K562 (cell line): Measurements from ENCODE around the gene NAA15. TPM values are rescaled to one million over a fixed set of nuclear protein-coding genes. Genes with fewer than 3 reads are reported as not detected.

Experiments used
- BCL6 ChIP-seq: fragments of 250-450 bp; sonication (Bioruptor Pico); IDR thresholded peaks from 2 replicates; pipeline ENCODE4 v1.4.0; 2020
- BDP1 ChIP-seq: IDR thresholded peaks from 3 replicates; pipeline ENCODE4 v1.6.1; 2011; ENCODE audit not compliant: insufficient read length, insufficient read depth
- CTCFL ChIP-seq: IDR thresholded peaks from 2 replicates; pipeline ENCODE4 v1.6.1; 2011; ENCODE audit warnings: borderline replicate concordance, low read depth, mild to moderate bottlenecking, moderate library complexity, low read length; ENCODE audit not compliant: insufficient read depth, poor library complexity, severe bottlenecking
- GTF2B ChIP-seq: IDR thresholded peaks from 2 replicates; pipeline ENCODE4 v1.6.1; 2011; ENCODE audit not compliant: insufficient read length; ENCODE audit errors: extremely low read depth
- HINFP ChIP-seq: fragments of 450-650 bp; conservative IDR thresholded peaks from 2 replicates; pipeline ENCODE4 v1.6.1; 2016; ENCODE audit warnings: missing genetic modification characterization, low read depth, mild to moderate bottlenecking, control low read depth, missing compliant biosample characterization
- ILF3 ChIP-seq: fragments of 450-650 bp; IDR thresholded peaks from 2 replicates; pipeline ENCODE4 v1.6.1; 2018; ENCODE audit warnings: antibody characterized with exemption, mild to moderate bottlenecking, moderate library complexity, borderline replicate concordance
- IRF1 ChIP-seq: sonication (generic); formaldehyde crosslinking; IDR thresholded peaks from 2 replicates; pipeline ENCODE4 v1.8.0; 2022; ENCODE audit warnings: missing genetic modification reagents, mild to moderate bottlenecking, borderline replicate concordance
- KLF13 ChIP-seq: fragments of 450-650 bp; IDR thresholded peaks from 2 replicates; pipeline ENCODE4 v1.6.1; 2016; ENCODE audit warnings: missing genetic modification characterization, low read depth, mild to moderate bottlenecking, missing compliant biosample characterization, moderate library complexity, borderline replicate concordance
- MECOM ChIP-seq: fragments of 250-450 bp; sonication (Bioruptor Pico); IDR thresholded peaks from 2 replicates; pipeline ENCODE4 v1.8.0; 2022; ENCODE audit warnings: inconsistent platforms
- MYC ChIP-seq, 2 experiments: fragments of 250-450 bp in 1 of 2; sonication (Bioruptor Pico) in 1 of 2; IDR thresholded peaks; 2 replicates each; pipeline versions ENCODE4 v1.5.1 to v1.6.1; 2012 to 2021; ENCODE audit warnings: low read depth in 2 of 2, borderline replicate concordance in 1 of 2, improper control_type of control experiment in 1 of 2, low read length in 1 of 2, mild to moderate bottlenecking in 1 of 2, moderate library complexity in 1 of 2
- NBN ChIP-seq: fragments of 450-650 bp; IDR thresholded peaks from 2 replicates; pipeline ENCODE4 v1.6.1; 2016; ENCODE audit warnings: low read depth, mild to moderate bottlenecking
- NFIX ChIP-seq: fragments of 250-450 bp; sonication (Bioruptor Pico); IDR thresholded peaks from 2 replicates; pipeline ENCODE4 v1.4.0; 2020; ENCODE audit warnings: low read depth, mild to moderate bottlenecking, moderate library complexity
- PCBP2 ChIP-seq: fragments of 200-400 bp; formaldehyde crosslinking; IDR thresholded peaks from 2 replicates; pipeline ENCODE4 v1.6.1; 2018; ENCODE audit warnings: low read length, low read depth, mild to moderate bottlenecking, moderate library complexity; ENCODE audit not compliant: poor library complexity, severe bottlenecking
- POLR2G ChIP-seq: fragments of 200-400 bp; formaldehyde crosslinking; IDR thresholded peaks from 2 replicates; pipeline ENCODE4 v1.6.1; 2017; ENCODE audit warnings: low read depth, mild to moderate bottlenecking, antibody characterized with exemption, low read length, moderate library complexity
- PTTG1 ChIP-seq: fragments of 450-650 bp; IDR thresholded peaks from 2 replicates; pipeline ENCODE4 v1.6.1; 2016; ENCODE audit warnings: low read depth, mild to moderate bottlenecking, missing genetic modification characterization, missing compliant biosample characterization
- TCF7L2 ChIP-seq: fragments of 150-350 bp; IDR thresholded peaks from 2 replicates; pipeline ENCODE4 v1.6.1; 2016; ENCODE audit warnings: low read depth, mild to moderate bottlenecking, low read length, moderate library complexity
- ZBTB8A ChIP-seq: fragments of 450-650 bp; IDR thresholded peaks from 2 replicates; pipeline ENCODE4 v1.6.1; 2018; ENCODE audit warnings: mild to moderate bottlenecking, moderate library complexity; ENCODE audit not compliant: partially characterized antibody
- ZNF146 ChIP-seq: IDR thresholded peaks from one replicate; pipeline ENCODE4 v1.6.1; 2018; ENCODE audit warnings: missing compliant biosample characterization; ENCODE audit not compliant: unreplicated experiment
- polyA plus RNA-seq, 8 experiments: library from polyadenylated mRNA; depleted of rRNA in 4 of 8; stranded (reverse) in 5 of 8; unstranded in 3 of 8; fragments of >200 nt; fragmentation: Nextera tagmentation in 2 of 8; fragmentation: Illumina TruSeq in 1 of 8; extraction: Ambion mirVana in 2 of 8; extraction: Trizol in 1 of 8; gene quantifications; 2 replicates each; pipeline versions ENCODE4 v1.2.1 to v1.2.3, GENCODE V29; 2011 to 2014; ENCODE audit warnings: inconsistent platforms in 1 of 8, missing spikeins in 1 of 8
- total RNA-seq, 7 experiments: library from RNA; depleted of rRNA in 6 of 7; stranded (reverse); fragments of >200 nt in 6 of 7; fragmentation: Illumina TruSeq in 2 of 7; extraction: Trizol in 2 of 7; gene quantifications; 2 replicates each; pipeline versions ENCODE4 v1.2.1 to v1.2.3, GENCODE V29; 2011 to 2021; ENCODE audit warnings: low replicate concordance in 1 of 7
- TF ChIP-seq, protein P1 (sequence below): fragments of 250-450 bp; sonication (Bioruptor Pico); IDR thresholded peaks from 2 replicates; pipeline ENCODE4 v1.8.0; 2022; ENCODE audit warnings: moderate library complexity, mild to moderate bottlenecking, inconsistent platforms

NAA15 gene
- total and polyA plus RNA-seq, 9 of the 15 experiments (the other 6 are each of a cell fraction or from before 2014, with no cell fraction given) = 37.8 to 117 (median 63.2) TPM

DNA sequence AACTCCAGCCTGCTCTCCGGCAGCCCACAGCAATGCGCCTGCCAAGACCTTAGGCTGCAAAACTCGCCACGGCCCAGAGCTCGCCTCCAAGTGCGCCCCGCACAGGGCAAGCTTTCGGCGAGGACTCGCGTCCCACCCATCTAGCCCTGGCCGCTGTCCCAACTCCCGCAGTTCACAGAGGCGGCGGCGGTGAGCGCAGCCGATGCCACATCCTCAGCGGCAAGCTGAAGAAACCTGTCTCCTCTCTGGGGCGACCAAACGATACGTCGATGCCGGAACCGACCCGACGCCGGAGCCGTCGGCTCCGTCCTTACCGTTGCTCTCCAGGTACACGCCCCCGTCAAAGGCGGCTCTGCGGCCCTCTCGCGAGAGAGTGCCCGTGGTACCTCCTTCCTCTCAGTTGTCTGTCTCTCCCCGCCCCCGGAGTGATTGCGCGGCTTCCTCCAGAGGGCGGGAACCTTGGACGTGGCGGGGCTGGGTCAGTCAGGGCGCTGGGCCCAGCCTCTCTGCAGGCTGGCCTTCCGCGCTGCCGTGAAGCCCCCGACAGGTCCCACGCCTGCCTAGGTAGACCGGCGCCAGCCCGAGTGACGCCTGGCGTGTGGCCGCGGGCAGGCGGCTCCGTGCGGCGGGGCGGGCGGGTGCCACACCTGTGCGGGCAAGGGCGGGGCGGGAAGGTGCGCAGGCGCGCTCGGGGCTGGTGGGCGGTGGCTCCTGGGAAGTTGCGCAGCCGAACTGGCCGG, 152.2 kb downstream of the NAA15 start (continued):
- TF ChIP-seq POLR2G (peak; percentile 97), BCL6 (CRISPR knock-in tag) (no peak), ILF3 (no peak; the same call in 1 of the 2 replicates), TCF7L2 (no peak), PTTG1 (tag) (no peak), BDP1 (no peak), PCBP2 (no peak), KLF13 (tag) (peak; percentile 70; the same call in 1 of the 2 replicates), CTCFL (peak; percentile 74), ZBTB8A (no peak), MECOM (no peak), NBN (peak; percentile 57; the same call in 1 of the 2 replicates), ZNF146 (CRISPR knock-in tag) (no peak), MYC (IDR thresholded peaks at IDR 0.05; ENCODE audit: low read depth, low read length) (peak; percentile 76), MYC (CRISPR knock-in tag; IDR thresholded peaks at IDR 0.05; ENCODE audit: borderline replicate concordance, low read depth) (0 out of 2 replicates have a peak, but pooled peaks have one; percentile 62), NFIX (CRISPR knock-in tag) (no peak), IRF1 (CRISPR knock-in tag) (no peak; the same call in 1 of the 2 replicates), HINFP (tag) (no peak), GTF2B (no peak)
- TF ChIP-seq, protein P1, sequence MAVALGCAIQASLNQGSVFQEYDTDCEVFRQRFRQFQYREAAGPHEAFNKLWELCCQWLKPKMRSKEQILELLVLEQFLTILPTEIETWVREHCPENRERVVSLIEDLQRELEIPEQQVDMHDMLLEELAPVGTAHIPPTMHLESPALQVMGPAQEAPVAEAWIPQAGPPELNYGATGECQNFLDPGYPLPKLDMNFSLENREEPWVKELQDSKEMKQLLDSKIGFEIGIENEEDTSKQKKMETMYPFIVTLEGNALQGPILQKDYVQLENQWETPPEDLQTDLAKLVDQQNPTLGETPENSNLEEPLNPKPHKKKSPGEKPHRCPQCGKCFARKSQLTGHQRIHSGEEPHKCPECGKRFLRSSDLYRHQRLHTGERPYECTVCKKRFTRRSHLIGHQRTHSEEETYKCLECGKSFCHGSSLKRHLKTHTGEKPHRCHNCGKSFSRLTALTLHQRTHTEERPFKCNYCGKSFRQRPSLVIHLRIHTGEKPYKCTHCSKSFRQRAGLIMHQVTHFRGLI (CRISPR knock-in tag) = no peak
